RPMI8226 (cell line): ENCODE results near the gene XIAP.
"Not testable (repeated sequence)": the region's sequence is repeated elsewhere in the genome, so short reads cannot be mapped to it uniquely, and the experiment has no call there.

Experiments
- DNase-seq: peaks from one replicate; pipeline ENCODE4 v3.0.0-alpha.2; 2015

XIAP gene

GRCh38 chrX:123859846-123860838, at the start of gene XIAP:
XIAP (plus strand) TSS chrX:123860053; CDS start chrX:123885663, 25,610 bp downstream.
- DNase-seq: peak; percentile 85

DNA sequence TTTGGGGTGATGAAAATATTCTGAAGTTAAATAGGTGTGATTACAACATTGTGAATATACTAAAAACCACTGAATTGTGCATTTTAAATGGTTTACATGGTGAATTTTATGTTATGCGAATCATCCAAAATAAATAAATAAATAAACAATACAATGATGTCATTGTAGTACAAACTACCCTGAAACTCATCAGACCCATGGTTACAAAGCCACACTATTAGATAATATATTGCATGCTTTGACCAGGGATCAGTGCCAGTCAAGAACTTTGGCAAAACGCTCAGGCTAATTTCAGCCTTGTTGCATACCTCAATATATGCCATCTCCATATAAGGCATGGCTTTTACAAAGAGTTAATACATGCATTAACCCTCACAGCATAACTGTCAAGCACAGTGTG, 45.5 kb upstream of the XIAP start:
- no peak for DNase-seq

DNA sequence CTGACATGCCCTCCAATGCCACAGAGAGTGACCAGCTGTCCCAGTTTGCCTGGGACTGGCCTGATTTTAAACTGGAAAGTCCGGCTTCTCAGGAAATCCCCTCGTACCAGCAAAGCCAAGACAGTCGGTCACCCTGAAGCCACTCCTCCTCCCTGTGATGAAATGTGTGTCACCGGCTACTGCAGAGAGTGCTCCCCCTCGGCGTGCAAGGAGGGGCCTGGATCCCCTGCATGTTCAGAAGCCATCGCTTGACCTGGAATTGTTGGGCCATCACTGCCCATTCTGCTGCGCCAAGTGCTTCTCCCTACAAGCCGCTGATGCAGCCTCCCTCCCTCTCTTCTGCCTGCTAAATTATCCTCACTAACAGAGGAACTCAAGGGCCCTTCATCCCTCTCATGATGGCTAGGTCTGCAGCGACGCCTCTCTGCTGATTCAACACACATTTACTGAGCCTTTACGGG, 44.9 kb upstream of the XIAP start:
- DNase-seq: not testable (repeated sequence)

- no peak for DNase-seq
Measured at GRCh38 chrX:123817288-123817894, 42.5 kb upstream of the XIAP start.

DNA sequence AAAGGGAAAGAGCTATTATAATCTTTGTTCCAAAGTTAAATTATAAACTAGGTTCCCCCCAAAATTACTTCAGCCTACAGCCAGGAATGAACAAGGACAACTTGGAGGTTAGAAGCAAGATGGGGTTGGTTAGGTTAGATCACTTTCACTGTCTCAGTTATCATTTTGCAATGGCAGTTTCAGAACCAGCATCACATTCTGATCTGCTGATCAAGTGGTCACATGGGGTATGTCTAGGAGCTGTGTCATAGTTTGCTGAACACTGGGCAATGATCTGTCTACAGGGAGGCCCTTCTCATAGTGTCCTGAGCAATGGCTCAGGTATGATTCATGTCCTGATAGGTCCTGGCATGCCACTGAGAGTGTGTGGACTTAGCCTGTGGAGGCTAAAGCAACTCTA, 41.6 kb upstream of the XIAP start:
- DNase-seq: no peak

GRCh38 chrX:123822965-123823364, 36.9 kb upstream of the XIAP start:
- DNase-seq: no peak

DNA sequence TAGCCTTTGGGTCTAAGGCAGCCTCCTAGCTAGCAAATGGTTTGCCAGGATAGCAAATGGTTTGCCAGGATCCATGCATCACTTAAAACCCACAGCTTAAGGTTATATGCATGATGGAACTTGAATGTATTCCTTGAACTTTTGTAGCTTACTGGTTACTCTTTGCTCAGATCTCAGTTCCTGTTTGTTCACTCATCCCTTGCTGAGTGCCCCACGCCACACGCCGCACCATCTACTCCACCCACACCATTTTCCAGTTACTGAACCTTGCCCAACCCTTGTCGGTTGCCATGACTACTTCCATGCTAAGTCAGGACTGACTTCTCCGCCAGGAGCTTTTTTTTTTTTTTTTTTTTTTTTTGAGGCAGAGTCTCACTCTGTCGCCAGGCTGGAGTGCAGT, 29.5 kb upstream of the XIAP start:
- no peak for DNase-seq

GRCh38 chrX:123833387-123833786, 26.5 kb upstream of the XIAP start:
- DNase-seq: peak; percentile 68

DNA sequence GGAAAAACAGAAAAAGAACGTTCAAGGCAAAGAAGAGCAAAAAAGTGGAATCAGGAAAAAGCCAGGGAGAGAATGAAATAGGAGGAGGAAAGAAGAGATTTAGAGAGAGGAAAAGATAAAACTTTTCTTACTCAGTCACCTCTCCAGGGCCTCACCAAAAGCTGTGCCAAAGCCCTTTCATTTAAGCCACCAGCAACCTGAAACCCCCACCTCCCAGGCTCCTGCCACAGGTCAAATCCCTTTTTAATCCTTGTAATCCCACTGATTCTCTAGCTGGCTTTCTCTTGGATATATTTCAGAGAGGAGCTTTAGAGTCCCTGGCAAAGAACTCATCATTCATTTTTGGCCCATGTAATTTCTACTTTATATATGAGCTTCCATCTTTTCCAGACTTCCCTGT, 25.7 kb upstream of the XIAP start:
- DNase-seq: no peak

DNA sequence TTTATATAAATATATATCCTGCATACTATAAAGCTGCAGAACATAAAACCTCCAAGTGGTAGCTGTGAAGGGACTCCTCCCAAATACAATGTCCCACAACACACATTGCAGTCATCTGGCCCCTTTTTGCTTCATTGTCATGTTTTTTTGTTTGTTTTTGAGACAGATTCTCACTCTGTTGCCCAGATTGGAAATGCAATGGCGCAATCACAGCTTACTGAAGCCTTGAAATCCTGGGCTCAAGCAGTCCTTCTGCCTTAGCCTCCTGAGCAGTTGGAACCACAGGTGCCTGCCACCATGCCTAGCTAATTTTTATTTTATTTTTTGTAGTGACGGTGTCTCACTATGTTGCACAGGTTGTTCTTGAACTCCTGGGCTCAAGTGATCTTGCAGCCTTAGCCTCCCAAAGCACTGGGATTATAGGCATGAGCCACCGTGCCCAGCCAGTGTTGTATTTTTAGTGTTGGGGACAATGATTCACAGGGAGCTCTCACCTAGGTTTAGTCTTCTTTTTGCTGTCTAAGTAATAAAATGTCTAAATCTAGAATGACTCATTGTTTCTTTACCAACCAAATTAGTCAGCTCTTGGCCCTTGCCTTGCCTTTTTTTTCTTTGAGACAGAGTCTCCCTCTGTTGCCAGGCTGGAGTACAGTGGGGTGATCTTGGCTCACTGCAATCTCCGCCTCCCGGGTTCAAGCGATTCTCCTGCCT, 24.0 kb upstream of the XIAP start:
- no peak for DNase-seq

GRCh38 chrX:123845129-123845528, 14.7 kb upstream of the XIAP start:
- DNase-seq: not testable (repeated sequence)

GRCh38 chrX:123846577-123847038, 13.2 kb upstream of the XIAP start:
- DNase-seq: no peak

GRCh38 chrX:123847056-123847455, 12.8 kb upstream of the XIAP start:
- DNase-seq: no peak

DNA sequence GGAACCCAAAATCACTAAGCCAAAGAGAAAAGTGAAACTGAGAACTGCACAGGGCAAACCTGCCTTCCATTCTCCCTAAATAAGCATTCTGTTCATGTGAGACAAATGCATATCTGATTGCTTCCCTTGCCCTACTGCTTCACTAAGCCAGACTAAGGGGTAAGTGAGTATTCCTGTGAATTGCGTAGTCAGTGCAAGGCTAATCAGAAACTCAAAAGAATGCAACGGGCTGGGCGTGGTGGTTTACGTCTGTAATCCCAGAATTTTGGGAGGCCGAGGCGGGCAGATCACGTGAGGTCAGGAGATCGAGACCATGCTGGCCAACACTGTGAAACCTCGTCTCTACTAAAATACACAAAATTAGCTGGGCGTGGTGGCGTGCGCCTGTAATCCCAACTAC, 10.8 kb upstream of the XIAP start:
- DNase-seq: no peak

- not testable (repeated sequence) for DNase-seq
Measured at GRCh38 chrX:123849906-123850305, 9.9 kb upstream of the XIAP start.

- DNase-seq: no peak
Measured at GRCh38 chrX:123851079-123851478, 8.8 kb upstream of the XIAP start.

GRCh38 chrX:123854329-123854728, 5.5 kb upstream of the XIAP start:
- DNase-seq: no peak

GRCh38 chrX:123859409-123859845, 426 bp upstream of the XIAP start:
- DNase-seq: no peak

- DNase-seq: peak; percentile 36
Measured at GRCh38 chrX:123860983-123861382, 1.1 kb downstream of the XIAP start.

DNA sequence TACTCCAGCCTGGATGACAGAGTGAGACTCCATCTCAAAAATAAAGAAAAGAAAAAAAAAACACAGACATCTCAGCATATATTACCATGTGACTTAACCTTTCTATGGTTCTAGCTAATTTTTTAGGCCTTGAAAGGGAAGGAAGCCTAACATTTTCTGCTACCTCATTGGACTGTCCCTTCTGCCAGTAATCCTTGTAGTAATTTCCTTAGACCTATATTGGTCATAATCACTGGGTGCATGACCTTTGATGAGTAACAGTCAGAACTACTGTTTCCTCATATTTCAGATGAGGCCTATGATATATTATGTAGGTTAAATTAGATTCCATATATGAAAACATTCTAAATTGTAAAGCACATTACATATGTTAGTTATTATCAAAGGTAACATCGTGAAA, 9.6 kb downstream of the XIAP start:
- DNase-seq: no peak

DNA sequence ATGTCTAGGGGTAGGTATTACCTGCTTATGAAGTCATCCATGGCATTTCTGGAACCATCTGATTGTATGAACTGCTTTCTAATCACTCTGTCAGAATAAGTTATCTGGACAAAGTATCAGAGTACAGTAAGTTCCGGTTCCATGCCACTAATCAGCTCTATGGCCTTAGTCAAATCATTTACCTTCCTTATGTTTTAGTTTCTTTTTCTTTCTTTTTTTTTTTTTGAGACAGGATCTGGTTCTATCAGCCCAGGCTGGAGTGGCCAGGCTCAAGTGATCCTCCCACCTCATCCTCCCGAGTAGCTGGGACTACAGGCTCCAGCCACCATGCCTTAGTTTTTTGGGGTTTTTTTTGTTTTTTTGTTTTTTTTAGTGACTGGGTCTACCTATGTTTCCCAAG, 11.5 kb downstream of the XIAP start:
- DNase-seq: no peak

DNA sequence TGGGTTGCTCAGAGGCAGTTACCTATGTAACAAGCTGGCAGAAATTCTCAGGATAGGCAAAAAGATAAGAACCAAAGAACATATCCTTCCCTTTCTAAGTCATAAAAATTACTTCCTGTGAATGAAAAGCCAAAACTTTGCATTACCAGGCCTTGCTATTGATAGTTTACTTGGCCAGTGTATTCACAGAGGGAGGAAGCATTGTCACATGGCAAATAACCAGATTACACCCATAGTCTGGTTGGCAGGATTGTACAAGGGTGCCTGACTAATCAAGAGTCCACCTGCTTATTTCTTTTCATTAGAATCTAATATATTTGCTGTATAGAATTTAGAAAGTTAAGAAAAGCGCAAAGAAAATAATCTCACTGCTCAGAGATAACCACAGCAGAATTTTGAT, 14.1 kb downstream of the XIAP start:
- no peak for DNase-seq

- DNase-seq: no peak
Measured at GRCh38 chrX:123876177-123876576, 16.3 kb downstream of the XIAP start.
